DOHH2 (cell line): Measurements from ENCODE around the gene BTF3L4.

ENCODE experiments used
- EZH2phosphoT487 ChIP-seq: fragments of 200-600 bp; sonication (generic); IDR thresholded peaks from 2 replicates; pipeline ENCODE4 v1.6.1; 2017; ENCODE audit warnings: borderline replicate concordance, mild to moderate bottlenecking, antibody characterized with exemption, low read length, moderate library complexity, mixed read lengths
- TF ChIP-seq, protein P1 (sequence below): fragments of 200-600 bp; sonication (generic); IDR thresholded peaks from one replicate; pipeline ENCODE4 v1.5.1; 2014; ENCODE audit warnings: antibody characterized with exemption, mild to moderate bottlenecking, low read depth, low read length; ENCODE audit not compliant: poor library complexity, severe bottlenecking

DNA sequence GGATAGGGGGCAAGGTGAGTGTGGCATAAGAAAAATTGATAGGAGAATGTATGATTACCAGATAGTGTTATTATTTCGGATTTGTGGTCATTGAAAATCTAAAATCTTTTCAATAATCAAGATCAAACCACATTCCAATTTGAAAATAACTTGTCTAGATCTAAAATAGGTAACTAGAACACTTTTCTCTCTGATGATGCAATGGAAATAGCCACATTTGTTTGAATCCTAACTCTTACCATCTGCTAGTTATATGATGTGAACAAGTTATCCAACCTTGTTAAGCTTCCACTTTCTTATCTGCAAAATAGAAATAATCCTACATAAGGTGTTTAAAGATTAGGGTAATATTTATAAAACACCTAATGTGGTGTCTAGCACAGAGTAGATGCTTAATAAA lies 3.8 kb downstream of the BTF3L4 start:
- TF ChIP-seq, protein P1, sequence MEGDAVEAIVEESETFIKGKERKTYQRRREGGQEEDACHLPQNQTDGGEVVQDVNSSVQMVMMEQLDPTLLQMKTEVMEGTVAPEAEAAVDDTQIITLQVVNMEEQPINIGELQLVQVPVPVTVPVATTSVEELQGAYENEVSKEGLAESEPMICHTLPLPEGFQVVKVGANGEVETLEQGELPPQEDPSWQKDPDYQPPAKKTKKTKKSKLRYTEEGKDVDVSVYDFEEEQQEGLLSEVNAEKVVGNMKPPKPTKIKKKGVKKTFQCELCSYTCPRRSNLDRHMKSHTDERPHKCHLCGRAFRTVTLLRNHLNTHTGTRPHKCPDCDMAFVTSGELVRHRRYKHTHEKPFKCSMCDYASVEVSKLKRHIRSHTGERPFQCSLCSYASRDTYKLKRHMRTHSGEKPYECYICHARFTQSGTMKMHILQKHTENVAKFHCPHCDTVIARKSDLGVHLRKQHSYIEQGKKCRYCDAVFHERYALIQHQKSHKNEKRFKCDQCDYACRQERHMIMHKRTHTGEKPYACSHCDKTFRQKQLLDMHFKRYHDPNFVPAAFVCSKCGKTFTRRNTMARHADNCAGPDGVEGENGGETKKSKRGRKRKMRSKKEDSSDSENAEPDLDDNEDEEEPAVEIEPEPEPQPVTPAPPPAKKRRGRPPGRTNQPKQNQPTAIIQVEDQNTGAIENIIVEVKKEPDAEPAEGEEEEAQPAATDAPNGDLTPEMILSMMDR: no peak
- TF ChIP-seq EZH2phosphoT487: no peak
